SK-N-SH (cell line): ENCODE results near the gene PRR19.

ENCODE experiments used
- CTCF ChIP-seq: fragments of 200-600 bp; sonication (generic); IDR thresholded peaks from 2 replicates; pipeline ENCODE4 v1.6.1; 2017; ENCODE audit warnings: antibody characterized with exemption, mild to moderate bottlenecking, moderate library complexity
- GATA2 ChIP-seq: sonication (generic); formaldehyde crosslinking; IDR thresholded peaks from 2 replicates; pipeline ENCODE4 v1.5.0; 2020; ENCODE audit warnings: mild to moderate bottlenecking, missing genetic modification reagents
- IRF3 ChIP-seq: fragments of 150-350 bp; IDR thresholded peaks from 2 replicates; pipeline ENCODE4 v1.6.1; 2016; ENCODE audit warnings: mild to moderate bottlenecking, low read depth, low read length

GRCh38 chr19:42303876-42304275, 1.9 kb downstream of the PRR19 start:
- no peak for TF ChIP-seq CTCF
- TF ChIP-seq IRF3 = no peak
- TF ChIP-seq GATA2 (CRISPR knock-in tag) = no peak
